ENCODE results near the gene LIN52.

- TF ChIP-seq GTF3A (CRISPR knock-in tag; conservative IDR thresholded peaks at IDR 0.05) (no peak), ELF4 (CRISPR knock-in tag; IDR thresholded peaks at IDR 0.05; ENCODE audit: borderline replicate concordance) (no peak), CTCF (CRISPR knock-in tag; IDR thresholded peaks at IDR 0.05) (no peak), HOXA7 (CRISPR knock-in tag; IDR thresholded peaks at IDR 0.05) (no peak), FOXK1 (CRISPR knock-in tag; IDR thresholded peaks at IDR 0.05; ENCODE audit: borderline replicate concordance, low read depth) (no peak)
These were observed 150.3 kb downstream of the LIN52 start for GRCh38 chr14:74235017-74235416.

Measured in HepG2 (cell line).